Hematopoietic multipotent progenitor cell treated with erythropoietin and hydrocortisone succinate and interleukin-3 and kit ligand, for 8 days (in vitro differentiated cells): ENCODE measurements around the gene PDZD4.
A peak's percentile ranks its signal among the peaks of the same experiment; 100 is the strongest.

Experiments
- DNase-seq: peaks from one replicate; pipeline ENCODE4 v3.0.0-alpha.2; 2015

The PDZD4 gene

GRCh38 chrX:153829799-153830639 lies at the start of gene PDZD4:
TSS of gene PDZD4 (minus strand) at chrX:153830544. CDS start at chrX:153830298, 246 bp downstream.
- DNase-seq: no peak

- no peak for DNase-seq
Measured at GRCh38 chrX:153879741-153880439, 49.5 kb upstream of the PDZD4 start.

- no peak for DNase-seq
Measured at GRCh38 chrX:153878969-153879653, 48.8 kb upstream of the PDZD4 start.

GRCh38 chrX:153878345-153878744 lies 48.0 kb upstream of the PDZD4 start:
- no peak for DNase-seq

- no peak for DNase-seq
Measured at GRCh38 chrX:153877571-153878261, 47.4 kb upstream of the PDZD4 start.

- DNase-seq: no peak
Measured at GRCh38 chrX:153876112-153876491, 45.8 kb upstream of the PDZD4 start.

- DNase-seq: peak; percentile 6
Measured at GRCh38 chrX:153875391-153876111, 45.2 kb upstream of the PDZD4 start.

- no peak for DNase-seq
Measured at GRCh38 chrX:153874366-153875125, 44.2 kb upstream of the PDZD4 start.

- DNase-seq: no peak
Measured at GRCh38 chrX:153874085-153874365, 43.7 kb upstream of the PDZD4 start.

GRCh38 chrX:153873282-153874084 lies 43.1 kb upstream of the PDZD4 start:
- no peak for DNase-seq

GRCh38 chrX:153871946-153872878 lies 41.9 kb upstream of the PDZD4 start:
- DNase-seq: no peak

- no peak for DNase-seq
Measured at GRCh38 chrX:153871451-153871850, 41.1 kb upstream of the PDZD4 start.

GRCh38 chrX:153870791-153871360 lies 40.5 kb upstream of the PDZD4 start:
- no peak for DNase-seq

- no peak for DNase-seq
Measured at GRCh38 chrX:153870288-153870690, 39.9 kb upstream of the PDZD4 start.

GRCh38 chrX:153869473-153870287 lies 39.3 kb upstream of the PDZD4 start:
- DNase-seq: no peak

- no peak for DNase-seq
Measured at GRCh38 chrX:153868576-153869472, 38.5 kb upstream of the PDZD4 start.

GRCh38 chrX:153867671-153868070 lies 37.3 kb upstream of the PDZD4 start:
- no peak for DNase-seq
